RWPE2 (cell line): ENCODE measurements around the gene DPM2.
A peak's percentile ranks its signal among the peaks of the same experiment; 100 is the strongest.

Source experiments
- ATAC-seq: fragments of 200-7000 bp; cut with Tn5 transposase; 3 replicates; pipeline ENCODE4 v1.9.1; 2021; ENCODE audit warnings: low read depth
- DNase-seq: peaks from one replicate; pipeline ENCODE4 v3.0.0-alpha.2; 2020; ENCODE audit warnings: low spot score
- H3K27ac ChIP-seq: fragments of 450-650 bp; 2 replicates; pipeline ENCODE4 v1.5.1; 2017; ENCODE audit warnings: mild to moderate bottlenecking; ENCODE audit not compliant: poor library complexity, severe bottlenecking
- H3K27me3 ChIP-seq: fragments of 250-450 bp; sonication (Bioruptor Pico); 2 replicates; pipeline ENCODE4 v1.5.1; 2021; ENCODE audit warnings: mild to moderate bottlenecking, moderate library complexity; ENCODE audit not compliant: insufficient read depth, poor library complexity, severe bottlenecking
- H3K36me3 ChIP-seq: fragments of 250-450 bp; sonication (Bioruptor Pico); 2 replicates; pipeline ENCODE4 v1.5.1; 2020; ENCODE audit warnings: low read depth, mild to moderate bottlenecking, moderate library complexity
- H3K4me1 ChIP-seq: fragments of 250-450 bp; sonication (Bioruptor Pico); 2 replicates; pipeline ENCODE4 v1.5.1; 2021; ENCODE audit warnings: mild to moderate bottlenecking, moderate library complexity; ENCODE audit not compliant: insufficient read depth, poor library complexity, severe bottlenecking
- H3K4me3 ChIP-seq: fragments of 250-450 bp; sonication (Bioruptor Pico); 2 replicates; pipeline ENCODE4 v1.5.1; 2021; ENCODE audit warnings: mild to moderate bottlenecking, moderate library complexity; ENCODE audit not compliant: severe bottlenecking
- H3K9me3 ChIP-seq: fragments of 250-450 bp; sonication (Bioruptor Pico); 2 replicates; pipeline ENCODE4 v1.5.1; 2021; ENCODE audit warnings: mild to moderate bottlenecking, moderate library complexity; ENCODE audit not compliant: severe bottlenecking
- TF ChIP-seq, protein P1 (sequence below): fragments of 450-650 bp; IDR thresholded peaks from one replicate; pipeline ENCODE4 v1.5.1; 2017; ENCODE audit warnings: mild to moderate bottlenecking, moderate library complexity; ENCODE audit not compliant: poor library complexity, severe bottlenecking

Gene DPM2

DNA sequence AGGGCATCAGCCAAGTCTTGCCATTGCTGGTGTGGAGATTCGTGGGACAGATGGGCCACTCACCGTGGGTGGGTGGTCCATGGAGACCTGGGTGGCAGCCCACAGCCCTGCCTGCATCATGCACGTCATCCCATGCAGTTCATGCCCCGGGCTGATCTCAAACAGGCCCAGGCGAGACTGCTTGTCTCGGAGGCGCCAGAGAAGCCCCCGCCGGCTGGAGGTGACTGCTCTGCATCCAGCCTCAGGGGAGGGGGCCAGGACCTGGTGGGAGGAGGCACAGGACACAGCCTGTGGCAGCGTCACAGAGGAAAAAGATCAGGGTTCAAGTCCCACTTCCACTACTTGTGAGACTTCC, 8.1 kb downstream of the DPM2 start:
- ATAC-seq (no peak), DNase-seq (no peak)
- no peaks in the 10 kb centered on the region for H3K36me3 ChIP-seq
- H3K4me3 ChIP-seq, result no peak overlapping the region
- H3K4me1 ChIP-seq, result peaks cover 17% of the 10 kb centered on the region
- no peak overlapping the region for H3K27ac ChIP-seq
- H3K27me3 ChIP-seq, result no peaks in the 10 kb centered on the region
- H3K9me3 ChIP-seq, result no peaks in the 10 kb centered on the region
- TF ChIP-seq, protein P1, sequence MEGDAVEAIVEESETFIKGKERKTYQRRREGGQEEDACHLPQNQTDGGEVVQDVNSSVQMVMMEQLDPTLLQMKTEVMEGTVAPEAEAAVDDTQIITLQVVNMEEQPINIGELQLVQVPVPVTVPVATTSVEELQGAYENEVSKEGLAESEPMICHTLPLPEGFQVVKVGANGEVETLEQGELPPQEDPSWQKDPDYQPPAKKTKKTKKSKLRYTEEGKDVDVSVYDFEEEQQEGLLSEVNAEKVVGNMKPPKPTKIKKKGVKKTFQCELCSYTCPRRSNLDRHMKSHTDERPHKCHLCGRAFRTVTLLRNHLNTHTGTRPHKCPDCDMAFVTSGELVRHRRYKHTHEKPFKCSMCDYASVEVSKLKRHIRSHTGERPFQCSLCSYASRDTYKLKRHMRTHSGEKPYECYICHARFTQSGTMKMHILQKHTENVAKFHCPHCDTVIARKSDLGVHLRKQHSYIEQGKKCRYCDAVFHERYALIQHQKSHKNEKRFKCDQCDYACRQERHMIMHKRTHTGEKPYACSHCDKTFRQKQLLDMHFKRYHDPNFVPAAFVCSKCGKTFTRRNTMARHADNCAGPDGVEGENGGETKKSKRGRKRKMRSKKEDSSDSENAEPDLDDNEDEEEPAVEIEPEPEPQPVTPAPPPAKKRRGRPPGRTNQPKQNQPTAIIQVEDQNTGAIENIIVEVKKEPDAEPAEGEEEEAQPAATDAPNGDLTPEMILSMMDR, result no peak

DNA sequence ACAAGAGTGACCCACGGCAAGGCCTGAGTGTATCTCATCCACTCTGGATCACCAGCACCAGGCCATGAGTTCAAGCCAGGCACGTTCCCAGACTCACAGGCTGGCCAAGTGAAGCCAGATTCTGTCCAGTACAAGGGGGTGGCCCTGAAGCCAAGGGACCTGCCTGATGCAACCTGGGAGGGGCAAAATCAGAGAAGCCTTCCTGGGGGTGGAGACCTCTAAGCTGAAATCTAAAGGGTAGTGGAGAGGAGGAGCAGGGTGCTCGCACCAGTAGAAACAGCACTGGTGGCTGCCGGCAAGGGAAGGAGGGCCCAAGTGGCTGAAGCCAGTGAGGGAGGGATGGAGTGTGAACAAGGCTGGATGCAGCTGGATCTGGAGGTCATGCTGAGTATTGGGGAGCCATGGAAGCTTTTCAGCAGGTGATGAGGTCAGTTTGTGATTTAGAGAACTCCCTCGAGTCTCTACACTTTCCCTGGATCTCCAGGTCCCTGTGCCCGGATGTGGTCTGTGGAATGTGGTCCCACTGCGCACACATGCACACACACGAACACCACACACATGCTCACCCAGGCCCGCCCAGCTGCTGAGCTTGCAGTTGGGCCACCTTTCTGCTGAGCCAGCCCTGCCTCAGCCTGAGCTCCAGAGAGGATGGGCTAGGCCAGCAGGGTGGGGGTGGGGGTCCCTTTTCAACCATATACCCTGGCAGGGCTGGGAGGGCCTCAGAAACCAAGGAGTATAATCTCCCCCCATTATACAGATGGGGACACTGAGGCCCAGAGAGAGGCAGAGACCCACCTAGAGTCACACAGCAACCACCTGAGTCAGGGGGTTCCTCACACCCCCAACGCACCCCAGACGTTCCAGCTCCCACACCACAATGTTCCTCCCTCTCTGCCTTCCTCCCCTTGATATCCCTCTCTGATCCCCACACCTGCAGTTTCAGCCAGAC, 8.7 kb downstream of the DPM2 start:
- H3K9me3 ChIP-seq, result no peaks in the 10 kb centered on the region
- ATAC-seq, result no peak
- TF ChIP-seq, protein P1, result no peak
- H3K27ac ChIP-seq, result no peak overlapping the region
- H3K4me3 ChIP-seq, result no peak overlapping the region
- no peaks in the 10 kb centered on the region for H3K36me3 ChIP-seq
- peaks cover 18% of the 10 kb centered on the region for H3K4me1 ChIP-seq
- no peak for DNase-seq
- H3K27me3 ChIP-seq, result no peaks in the 10 kb centered on the region

DNA sequence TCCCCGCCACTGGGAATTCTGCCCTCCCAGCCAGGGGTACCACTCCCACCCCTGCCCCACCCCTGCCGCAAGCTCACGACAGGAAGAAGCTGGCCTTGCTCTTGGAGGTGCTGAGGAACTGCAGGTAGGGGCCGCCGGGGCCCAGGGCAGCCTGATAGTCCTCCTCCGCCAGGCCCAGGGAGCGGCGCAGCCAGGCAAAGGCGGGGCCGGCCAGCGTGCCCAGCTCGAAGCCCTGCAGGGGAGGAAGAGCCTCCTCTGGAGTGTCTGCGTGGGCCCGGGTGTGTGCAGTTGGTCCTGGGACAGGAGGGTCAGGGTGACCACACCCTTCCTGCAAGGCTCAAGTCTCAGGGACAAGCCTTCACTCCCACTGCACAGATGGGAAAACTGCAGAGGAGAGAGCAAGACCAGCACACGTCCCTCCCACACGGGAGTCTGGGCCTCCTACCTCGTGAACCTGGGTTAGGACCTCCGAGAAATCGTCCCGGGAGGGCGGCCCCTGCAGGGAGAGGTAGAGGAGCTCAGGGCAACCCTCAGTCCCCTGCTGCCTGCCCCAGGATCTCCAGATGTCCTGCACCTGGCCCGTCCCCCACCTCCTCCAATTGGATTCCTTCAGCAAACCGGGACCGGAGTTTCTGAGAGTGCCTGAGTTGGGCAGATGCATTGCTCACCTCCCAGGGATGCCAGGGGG, 9.5 kb downstream of the DPM2 start:
- Histone ChIP-seq H3K27me3 (no peaks in the 10 kb centered on the region), H3K4me1 (peaks cover 25% of the 10 kb centered on the region), H3K4me3 (peak overlapping the region; percentile 67), H3K36me3 (no peaks in the 10 kb centered on the region), H3K9me3 (no peaks in the 10 kb centered on the region), H3K27ac (no peak overlapping the region)
- ATAC-seq (no peak), DNase-seq (no peak)
- TF ChIP-seq, protein P1, result no peak

DNA sequence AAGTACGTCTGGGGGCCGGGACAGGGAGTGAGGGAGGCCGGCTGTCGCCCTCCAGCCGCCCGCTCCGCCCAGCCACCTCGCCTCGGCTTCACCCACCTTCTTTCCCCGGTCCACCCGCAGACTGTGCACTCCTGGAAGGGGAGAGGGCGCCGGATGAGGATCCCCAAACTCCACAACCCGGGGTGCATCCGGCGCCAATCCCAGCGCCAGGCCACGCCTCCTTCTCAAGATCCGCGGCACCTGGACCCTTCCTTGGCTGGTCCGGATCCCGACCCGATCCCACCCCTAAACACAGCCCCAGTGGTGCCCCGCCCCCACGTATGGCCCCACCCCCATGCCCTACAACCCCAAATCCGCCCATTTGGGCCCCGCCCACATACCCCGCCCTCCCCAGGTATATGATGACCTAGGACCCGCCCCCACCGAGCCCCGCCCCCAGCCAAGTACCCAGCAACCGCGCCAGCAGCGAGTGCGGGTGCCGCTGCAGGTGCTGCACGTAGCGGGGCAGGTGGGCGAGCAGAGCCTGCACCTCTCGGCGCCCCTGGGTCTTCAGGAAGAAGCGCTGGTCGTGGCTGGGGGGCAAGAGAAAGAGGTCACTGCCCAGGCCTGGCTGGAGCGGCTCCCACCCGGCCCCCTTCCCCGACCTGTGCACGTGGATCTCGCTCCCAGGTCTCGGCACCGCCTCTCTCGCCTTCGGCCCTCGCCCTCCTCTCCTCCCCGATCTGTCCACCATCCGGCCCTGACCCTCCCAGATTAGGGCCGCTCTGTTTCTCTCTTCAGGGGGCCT, 10.3 kb downstream of the DPM2 start:
- DNase-seq, result peak; percentile 89
- Histone ChIP-seq H3K36me3 (no peaks in the 10 kb centered on the region), H3K9me3 (no peaks in the 10 kb centered on the region), H3K27me3 (no peaks in the 10 kb centered on the region), H3K4me3 (peak overlapping the region; percentile 67), H3K4me1 (peaks cover 25% of the 10 kb centered on the region), H3K27ac (no peak overlapping the region)
- ATAC-seq, result peak; percentile 42
- TF ChIP-seq, protein P1, result no peak
